Common myeloid progenitor, CD34-positive (primary cell): ENCODE measurements around the gene TRPM4.

Experiments used
- CTCF ChIA-PET: fragments of 350-600 bp; sonication (Branson Sonifier 250); formaldehyde crosslinking; loops from one replicate; lab custom pipeline; 2021; ENCODE audit warnings: antibody characterized with exemption; lab: Charles Lee
- POLR2A ChIA-PET: fragments of 350-600 bp; sonication (Branson Sonifier 250); formaldehyde crosslinking; loops from one replicate; lab custom pipeline; 2021; ENCODE audit warnings: antibody characterized with exemption; lab: Charles Lee
- DNase-seq, 3 donors: peaks; one replicate each; pipeline versions ENCODE4 v3.0.0 to v3.0.0-alpha.2; 2013
- H3K27ac ChIP-seq, 2 experiments: 1 replicate in 1 of 2; 2 replicates in 1 of 2; pipeline ENCODE4 v1.7.0; 2013; ENCODE audit warnings: inconsistent platforms in 2 of 2, low read length in 2 of 2, mild to moderate bottlenecking in 2 of 2, low read depth in 1 of 2, moderate library complexity in 1 of 2; ENCODE audit not compliant: severe bottlenecking in 2 of 2, insufficient read depth in 1 of 2, poor library complexity in 1 of 2
- H3K27me3 ChIP-seq, 5 experiments: replicated peaks in 2 of 5; 1 replicate in 3 of 5; 2 replicates in 2 of 5; pipeline versions ENCODE4 v1.6.1 to v1.7.0; 2013; ENCODE audit warnings: low read length in 4 of 5, mild to moderate bottlenecking in 2 of 5, moderate library complexity in 2 of 5, inconsistent platforms in 1 of 5; ENCODE audit not compliant: insufficient read depth in 5 of 5, control insufficient read depth in 4 of 5
- H3K36me3 ChIP-seq, 4 experiments: 1 replicate in 2 of 4; 2 replicates in 2 of 4; pipeline versions ENCODE4 v1.6.1 to v1.7.0; 2013; ENCODE audit warnings: low read length in 3 of 4, control low read depth in 1 of 4, mild to moderate bottlenecking in 1 of 4; ENCODE audit not compliant: control insufficient read depth in 4 of 4, insufficient read depth in 4 of 4
- H3K4me1 ChIP-seq, 4 experiments: 1 replicate in 3 of 4; 2 replicates in 1 of 4; pipeline versions ENCODE4 v1.6.1 to v1.7.1; 2013; ENCODE audit warnings: low read length in 3 of 4, mild to moderate bottlenecking in 3 of 4, control low read depth in 1 of 4, inconsistent platforms in 1 of 4, moderate library complexity in 1 of 4; ENCODE audit not compliant: control insufficient read depth in 4 of 4, insufficient read depth in 4 of 4; ENCODE audit errors: control extremely low read depth in 1 of 4
- H3K4me3 ChIP-seq, 7 experiments: 1 replicate in 4 of 7; 2 replicates in 3 of 7; pipeline versions ENCODE4 v1.5.1 to v1.7.0; 2013; ENCODE audit warnings: mild to moderate bottlenecking in 7 of 7, low read length in 6 of 7, moderate library complexity in 6 of 7, inconsistent platforms in 2 of 7, low read depth in 2 of 7, control low read depth in 1 of 7; ENCODE audit not compliant: insufficient read depth in 4 of 7, control insufficient read depth in 1 of 7; ENCODE audit errors: extremely low read depth in 1 of 7
- H3K9me3 ChIP-seq, 5 experiments: 1 replicate in 4 of 5; 2 replicates in 1 of 5; pipeline versions ENCODE4 v1.6.1 to v1.7.1; 2013; ENCODE audit warnings: low read length in 4 of 5, mild to moderate bottlenecking in 2 of 5, inconsistent platforms in 1 of 5, low read depth in 1 of 5, moderate library complexity in 1 of 5; ENCODE audit not compliant: control insufficient read depth in 4 of 5, insufficient read depth in 2 of 5; ENCODE audit errors: control extremely low read depth in 1 of 5
- WGBS: methylation state at CpG from one replicate; pipeline ENCODE4 v1.1.5; 2013; ENCODE audit not compliant: insufficient coverage; 5-methylcytosine and 5-hydroxymethylcytosine counted together

The TRPM4 gene

DNA sequence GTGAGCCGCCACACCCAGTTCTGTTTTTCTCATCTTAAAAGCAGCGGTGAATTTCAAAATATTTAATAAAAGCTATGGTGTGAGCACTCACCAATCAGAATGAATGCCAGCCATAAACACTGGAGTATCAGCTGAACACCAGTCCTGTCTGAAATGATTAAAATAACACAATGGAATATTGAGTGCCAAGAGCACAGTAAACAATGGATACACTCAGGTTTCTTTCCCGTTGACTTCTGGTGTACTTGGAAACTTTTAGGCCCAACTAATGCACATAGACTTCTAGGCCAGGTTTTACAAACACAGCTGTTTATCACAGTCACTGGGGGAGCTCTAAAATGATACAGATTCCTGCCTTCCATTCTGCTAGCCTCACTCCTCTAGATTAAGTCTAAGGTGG is 99.1 kb downstream of the TRPM4 start:
- no peaks in the 10 kb centered on the region for H3K36me3 ChIP-seq
- no peak for DNase-seq
- no peaks in the 10 kb centered on the region for H3K27me3 ChIP-seq
- H3K27ac ChIP-seq: no peak overlapping the region
- H3K9me3 ChIP-seq: peaks cover 0 to 17% (median 8%) of the 10 kb centered on the region in 5 experiments
- 86% methylated on average over 1 of the region's 3 CpGs for WGBS
- ChIA-PET POLR2A (no interaction called here), CTCF (interaction anchor here (1.3 kb wide), 1 partner anchor 171 kb away, joined by 3 read pairs; no protein-coding TSS in a partner anchor)
- no peaks in the 10 kb centered on the region for H3K4me1 ChIP-seq
- H3K4me3 ChIP-seq: no peak overlapping the region
